Pancreas (tissue), 10 donors: Measurements from ENCODE around the gene APOA5. TPM values are rescaled to one million over a fixed set of nuclear protein-coding genes. Genes with fewer than 3 reads are reported as not detected.

Experiments
- ATAC-seq, 4 donors: fragments of 200-7000 bp; cut with Tn5 transposase; one replicate each; pipeline versions ENCODE4 v1.8.0 to v1.9.1; 2020; ENCODE audit warnings: mild to moderate bottlenecking in 4 of 4, moderate library complexity in 4 of 4
- DNase-seq, 6 donors: peaks; one replicate each; pipeline ENCODE4 v3.0.0-alpha.2; 2020
- FAIRE-seq: peaks from 2 replicates; lab custom pipeline; 2012; peaks lifted over from hg19 to GRCh38; lab: Jason Lieb, UNC
- H3K27ac ChIP-seq, 4 donors: fragments of 200-600 bp; sonication (generic); 1 replicate in 3 of 4; 2 replicates in 1 of 4; pipeline versions ENCODE4 v1.5.0 to v1.8.0; 2020
- H3K27me3 ChIP-seq, 4 donors: fragments of 200-600 bp; one replicate each; pipeline ENCODE4 v1.8.0; 2021
- H3K36me3 ChIP-seq, 3 donors: fragments of 200-600 bp; sonication (generic) in 1 of 3; one replicate each; pipeline versions ENCODE4 v1.5.0 to v1.8.0; 2020 to 2021
- H3K4me1 ChIP-seq, 3 donors: fragments of 200-600 bp; one replicate each; pipeline ENCODE4 v1.8.0; 2021
- H3K4me3 ChIP-seq, 4 donors: fragments of 200-600 bp; sonication (generic) in 2 of 4; one replicate each; pipeline versions ENCODE4 v1.5.0 to v1.8.0; 2020 to 2021
- H3K9me3 ChIP-seq, 4 donors: fragments of 200-600 bp; one replicate each; pipeline ENCODE4 v1.8.0; 2021
- WGBS, 2 donors: extraction: QIAGEN DNeasy Blood & Tissue Kit; methylation state at CpG; one replicate each; pipeline ENCODE4 v1.1.7; 2013; 5-methylcytosine and 5-hydroxymethylcytosine counted together
- intact Hi-C, 3 donors: fragments of 100-400 bp; cut with DNase I; formaldehyde crosslinking; loops; one replicate each; pipeline versions ENCODE4 v1.11.1 to v1.14.2; 2022
- polyA plus RNA-seq, 2 donors: library from polyadenylated mRNA; stranded (reverse); fragments of 200-250 nt; gene quantifications; one replicate each; pipeline ENCODE4 v1.2.3, GENCODE V29; 2013
- total RNA-seq, 6 donors: library from RNA; stranded (reverse); fragmentation: NEBNext Ultra II Directional in 4 of 6; extraction: Animal tissue kit (Norgen Biotek cat#: 25700) in 4 of 6; gene quantifications; one replicate each; pipeline versions ENCODE4 v1.2.1 to v1.2.4, GENCODE V29; 2021 to 2023
- TF ChIP-seq, protein P1 (sequence below), 4 donors: fragments of 200-600 bp; sonication (generic) in 3 of 4; IDR thresholded peaks; one replicate each; pipeline versions ENCODE4 v1.5.0 to v1.8.0; 2021; ENCODE audit warnings: antibody characterized with exemption in 4 of 4
- donor health status: healthy with polysubstance abuse.
- donor health status: DM: no; HTN: no; CAD: no; lungs with moderate emphysema.
- donor health status: DM: no; HTN: no; CAD: no.
- donor health status: control.
- donor health status: control.
- donor health status: Bipolar disorder and iron deficiency.
- donor health status: DM: yes; HTN: yes; CAD: no.
- donor health status: DM: no; HTN: no; CAD: no.
- donor health status: DM: no; HTN: no; CAD: no.
- donor health status: DM: yes; HTN: yes; CAD: no.

The APOA5 gene
- total and polyA plus RNA-seq, 8 donors: 0.60 to 4.0 (median 1.1) TPM; not detected in 2

DNA sequence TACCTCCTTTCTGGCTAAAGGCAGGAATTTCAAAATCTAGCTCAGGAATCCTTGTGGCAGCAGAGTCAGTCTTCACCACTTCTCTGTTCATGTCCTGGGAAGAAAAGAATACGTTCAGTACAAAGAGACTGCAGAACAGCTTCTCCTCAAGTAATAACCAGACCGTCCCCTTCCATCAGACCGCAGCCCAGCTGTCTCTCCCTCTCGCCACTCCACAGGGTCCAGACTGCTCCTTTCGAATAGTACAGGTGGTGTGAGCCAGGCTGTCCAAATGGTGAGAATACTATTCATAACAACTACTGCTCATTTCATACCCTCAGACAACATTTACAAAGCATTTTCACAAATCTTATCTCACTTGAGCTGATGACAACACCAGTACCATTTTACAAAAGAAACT, 4.7 kb downstream of the APOA5 start:
- Histone ChIP-seq H3K4me3 (peak overlapping the region; percentile 91 to 98 (median 94)), H3K27me3 (no peaks in the 10 kb centered on the region), H3K36me3 (peaks cover 4 to 38% (median 15%) of the 10 kb centered on the region in 3 donors), H3K27ac (no peak overlapping the region), H3K4me1 (peaks cover 9 to 19% (median 15%) of the 10 kb centered on the region in 3 donors), H3K9me3 (no peaks in the 10 kb centered on the region)
- FAIRE-seq (no peak), DNase-seq (no peak), ATAC-seq (no peak)
- 42 to 45% methylated on average over 5 of the region's 5 CpGs for WGBS, 2 donors
- TF ChIP-seq, protein P1, sequence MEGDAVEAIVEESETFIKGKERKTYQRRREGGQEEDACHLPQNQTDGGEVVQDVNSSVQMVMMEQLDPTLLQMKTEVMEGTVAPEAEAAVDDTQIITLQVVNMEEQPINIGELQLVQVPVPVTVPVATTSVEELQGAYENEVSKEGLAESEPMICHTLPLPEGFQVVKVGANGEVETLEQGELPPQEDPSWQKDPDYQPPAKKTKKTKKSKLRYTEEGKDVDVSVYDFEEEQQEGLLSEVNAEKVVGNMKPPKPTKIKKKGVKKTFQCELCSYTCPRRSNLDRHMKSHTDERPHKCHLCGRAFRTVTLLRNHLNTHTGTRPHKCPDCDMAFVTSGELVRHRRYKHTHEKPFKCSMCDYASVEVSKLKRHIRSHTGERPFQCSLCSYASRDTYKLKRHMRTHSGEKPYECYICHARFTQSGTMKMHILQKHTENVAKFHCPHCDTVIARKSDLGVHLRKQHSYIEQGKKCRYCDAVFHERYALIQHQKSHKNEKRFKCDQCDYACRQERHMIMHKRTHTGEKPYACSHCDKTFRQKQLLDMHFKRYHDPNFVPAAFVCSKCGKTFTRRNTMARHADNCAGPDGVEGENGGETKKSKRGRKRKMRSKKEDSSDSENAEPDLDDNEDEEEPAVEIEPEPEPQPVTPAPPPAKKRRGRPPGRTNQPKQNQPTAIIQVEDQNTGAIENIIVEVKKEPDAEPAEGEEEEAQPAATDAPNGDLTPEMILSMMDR (IDR thresholded peaks at IDR 0.05): no peak
- intact Hi-C loops: loop anchor here in 1 of 3 donors (10.0 kb wide), 1 partner anchor 318 kb away; no protein-coding TSS in a partner anchor

DNA sequence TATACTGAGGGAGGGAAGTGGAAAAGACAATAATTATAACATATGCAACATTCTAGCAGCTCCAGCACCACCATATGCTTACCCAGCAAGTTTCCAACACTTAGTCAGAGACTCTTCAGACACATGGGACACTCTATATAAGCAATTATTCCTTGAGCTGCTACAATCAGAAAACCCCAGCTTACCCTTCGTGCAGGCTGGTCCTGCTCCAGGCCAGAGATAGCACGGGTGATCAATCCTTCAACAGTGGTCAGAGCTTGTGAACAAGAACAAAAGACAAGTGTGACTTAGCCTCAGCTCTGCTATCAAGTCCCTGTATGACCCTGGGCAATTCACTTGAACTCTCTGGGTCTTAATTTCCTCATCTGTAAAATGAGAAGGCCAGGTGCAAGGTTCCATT, 5.4 kb downstream of the APOA5 start:
- H3K27ac ChIP-seq: no peak overlapping the region
- H3K36me3 ChIP-seq: peaks cover 4 to 41% (median 15%) of the 10 kb centered on the region in 3 donors
- 69 to 73% methylated on average over 2 of the region's 2 CpGs for WGBS, 2 donors
- H3K27me3 ChIP-seq: no peaks in the 10 kb centered on the region
- no peak for FAIRE-seq
- no peak overlapping the region for H3K4me3 ChIP-seq
- no peak for ATAC-seq
- TF ChIP-seq, protein P1 (IDR thresholded peaks at IDR 0.05): no peak
- intact Hi-C loops: loop anchor here in 1 of 3 donors (10.0 kb wide), 1 partner anchor 318 kb away; no protein-coding TSS in a partner anchor
- no peak for DNase-seq
- H3K4me1 ChIP-seq: peaks cover 2 to 12% (median 9%) of the 10 kb centered on the region in 3 donors
- H3K9me3 ChIP-seq: no peaks in the 10 kb centered on the region

DNA sequence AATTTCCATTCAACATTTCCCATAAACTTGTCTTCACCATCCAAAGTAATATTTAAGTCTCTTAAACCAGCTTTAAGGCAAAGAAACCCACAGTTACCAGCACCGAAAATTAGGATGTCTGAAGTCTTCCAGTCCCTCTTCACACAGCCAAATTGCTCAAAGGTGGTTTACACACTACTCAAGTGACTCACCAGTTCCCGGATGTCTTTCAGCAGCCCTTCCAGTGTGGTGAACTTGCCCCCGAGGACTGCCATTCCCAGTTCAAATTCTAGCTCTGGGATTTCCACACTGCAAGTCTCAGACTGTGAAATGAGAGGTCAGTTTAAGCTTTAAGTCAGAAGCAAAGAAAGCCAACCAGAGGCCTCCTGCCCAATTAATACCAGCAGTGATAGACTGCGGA, 9.0 kb downstream of the APOA5 start:
- no peak overlapping the region for H3K4me3 ChIP-seq
- FAIRE-seq (no peak), ATAC-seq (no peak), DNase-seq (no peak)
- TF ChIP-seq, protein P1 (IDR thresholded peaks at IDR 0.05): no peak
- no peaks in the 10 kb centered on the region for H3K9me3 ChIP-seq
- peaks cover 0 to 8% (median 8%) of the 10 kb centered on the region in 3 donors for H3K4me1 ChIP-seq
- intact Hi-C loops: loop anchor here in 1 of 3 donors (10.0 kb wide), 1 partner anchor 322 kb away; no protein-coding TSS in a partner anchor
- H3K27me3 ChIP-seq: no peaks in the 10 kb centered on the region
- H3K36me3 ChIP-seq: peaks cover 7 to 60% (median 25%) of the 10 kb centered on the region in 3 donors
- 90 to 93% methylated on average over 4 of the region's 4 CpGs for WGBS, 2 donors
- H3K27ac ChIP-seq: no peak overlapping the region

DNA sequence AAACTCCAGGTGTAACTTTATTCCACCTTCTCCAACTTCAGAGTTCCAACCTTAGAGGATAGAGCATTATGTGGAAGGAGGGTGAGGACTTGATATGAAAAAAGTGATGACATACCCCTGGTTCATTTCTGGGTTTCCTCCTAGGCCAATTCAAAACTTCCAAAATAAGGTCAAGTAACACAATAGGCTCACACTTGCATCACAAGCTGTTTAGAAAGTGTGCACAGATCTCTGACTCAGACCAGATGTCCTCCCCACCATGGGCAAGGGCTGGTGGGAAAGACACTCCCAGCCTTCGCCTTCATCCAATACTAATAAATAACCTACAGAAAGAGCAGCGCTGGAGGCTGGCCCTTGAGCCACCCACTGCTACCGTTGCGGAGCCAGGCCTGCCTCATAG, 13.1 kb downstream of the APOA5 start:
- no peak overlapping the region for H3K4me3 ChIP-seq
- FAIRE-seq: no peak
- no peaks in the 10 kb centered on the region for H3K9me3 ChIP-seq
- ATAC-seq: no peak
- H3K27me3 ChIP-seq: no peaks in the 10 kb centered on the region
- H3K27ac ChIP-seq: no peak overlapping the region
- intact Hi-C loops: no loop called here
- H3K36me3 ChIP-seq: peaks cover 3 to 43% (median 11%) of the 10 kb centered on the region in 3 donors
- peaks cover 0 to 5% (median 3%) of the 10 kb centered on the region in 3 donors for H3K4me1 ChIP-seq
- DNase-seq: no peak
- TF ChIP-seq, protein P1 (IDR thresholded peaks at IDR 0.05): no peak
- WGBS, 2 donors: 96 to 97% methylated on average over 4 of the region's 4 CpGs

DNA sequence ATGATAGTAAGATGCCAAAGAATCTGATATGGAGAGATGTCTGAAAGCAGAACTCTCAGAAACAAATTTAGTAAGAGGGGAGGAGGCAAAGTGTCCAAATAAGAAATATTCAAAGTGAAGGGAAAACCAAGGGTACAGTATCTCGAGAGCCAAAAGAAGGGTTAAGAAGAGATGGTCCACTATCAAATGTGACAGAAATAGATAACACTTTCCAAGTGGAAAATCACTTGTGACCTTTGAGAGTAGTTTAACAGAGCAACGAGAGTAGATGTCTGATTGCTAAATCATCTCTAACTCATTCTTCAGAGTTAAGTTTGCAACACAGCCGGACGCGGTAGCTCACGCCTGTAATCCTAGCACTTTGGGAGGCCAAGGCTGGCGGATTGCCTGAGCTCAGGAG, 14.6 kb downstream of the APOA5 start:
- no peak for FAIRE-seq
- no peak for ATAC-seq
- TF ChIP-seq, protein P1 (IDR thresholded peaks at IDR 0.05): no peak

More for the DNA sequence above, 14.6 kb downstream of the APOA5 start:
- Histone ChIP-seq H3K4me1 (peaks cover 0 to 5% (median 3%) of the 10 kb centered on the region in 3 donors), H3K27me3 (no peaks in the 10 kb centered on the region), H3K9me3 (no peaks in the 10 kb centered on the region), H3K27ac (no peak overlapping the region), H3K36me3 (peaks cover 3 to 30% (median 11%) of the 10 kb centered on the region in 3 donors), H3K4me3 (no peak overlapping the region)
- 82 to 91% methylated on average over 7 of the region's 7 CpGs for WGBS, 2 donors
- DNase-seq: no peak
- intact Hi-C loops: no loop called here
